Activated T-cell treated with anti-CD3 and anti-CD28 coated beads, Interleukin-2, amount 50 U/mL, for 1 hour (primary cell): ENCODE results near the gene TMEM121.

ENCODE experiments used
- DNase-seq: peaks from one replicate; pipeline ENCODE4 v3.0.0-alpha.2; 2020

Gene TMEM121

DNA sequence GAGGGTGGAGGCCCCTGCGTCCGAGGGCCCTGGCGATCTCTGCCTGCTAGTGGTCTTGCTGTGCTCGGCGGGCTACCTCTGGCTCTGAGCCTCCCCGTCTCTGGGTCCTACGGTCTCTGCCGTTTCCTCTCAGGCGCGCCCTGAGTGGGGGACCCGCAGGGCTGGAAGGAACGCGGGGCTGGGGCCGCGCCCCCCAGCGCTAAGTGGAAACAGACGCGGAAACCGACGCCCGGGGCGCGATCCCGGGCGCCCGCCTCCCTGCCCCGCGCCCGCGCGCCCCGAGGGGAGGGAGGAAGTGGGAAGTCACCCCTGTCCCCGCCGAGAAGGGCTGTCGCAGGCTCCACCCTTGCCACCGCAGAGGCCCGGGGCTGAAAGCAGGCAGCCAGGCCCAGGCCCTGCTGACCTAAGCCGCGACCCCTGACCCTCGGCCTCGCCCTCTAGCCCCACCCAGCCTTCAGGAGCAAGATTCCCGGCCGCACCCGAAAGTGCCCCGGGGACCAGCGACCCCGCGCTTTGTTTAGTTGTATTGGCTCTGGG, 38.9 kb upstream of the TMEM121 start:
- DNase-seq = peak; percentile 81

DNA sequence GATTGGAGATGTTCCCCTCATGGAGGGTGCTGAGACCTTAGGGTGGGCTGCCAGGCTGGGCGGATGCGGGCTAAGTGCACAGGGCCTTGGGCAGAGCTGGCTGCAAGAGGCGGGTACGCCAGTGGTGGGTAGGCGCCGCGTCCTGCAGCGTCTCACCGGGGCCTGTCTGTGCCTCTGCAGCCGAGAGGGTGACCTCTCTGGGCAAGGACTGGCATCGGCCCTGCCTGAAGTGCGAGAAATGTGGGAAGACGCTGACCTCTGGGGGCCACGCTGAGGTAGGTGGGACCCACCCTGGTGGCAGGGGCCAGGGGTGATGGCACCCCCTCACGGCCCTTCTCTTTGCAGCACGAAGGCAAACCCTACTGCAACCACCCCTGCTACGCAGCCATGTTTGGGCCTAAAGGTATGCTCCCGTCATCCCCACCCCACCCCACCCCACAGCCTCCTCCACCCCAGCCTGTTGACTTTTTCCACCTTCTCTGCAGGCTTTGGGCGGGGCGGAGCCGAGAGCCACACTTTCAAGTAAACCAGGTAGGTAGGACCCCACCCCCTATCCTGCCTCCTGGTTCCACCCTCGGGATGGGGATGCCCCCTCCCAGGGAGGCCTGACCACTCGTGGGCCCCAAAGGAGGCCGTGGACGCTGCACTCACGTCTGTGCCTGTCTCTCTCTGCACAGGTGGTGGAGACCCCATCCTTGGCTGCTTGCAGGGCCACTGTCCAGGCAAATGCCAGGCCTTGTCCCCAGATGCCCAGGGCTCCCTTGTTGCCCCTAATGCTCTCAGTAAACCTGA, 38.2 kb upstream of the TMEM121 start:
- peak; percentile 67 for DNase-seq

DNA sequence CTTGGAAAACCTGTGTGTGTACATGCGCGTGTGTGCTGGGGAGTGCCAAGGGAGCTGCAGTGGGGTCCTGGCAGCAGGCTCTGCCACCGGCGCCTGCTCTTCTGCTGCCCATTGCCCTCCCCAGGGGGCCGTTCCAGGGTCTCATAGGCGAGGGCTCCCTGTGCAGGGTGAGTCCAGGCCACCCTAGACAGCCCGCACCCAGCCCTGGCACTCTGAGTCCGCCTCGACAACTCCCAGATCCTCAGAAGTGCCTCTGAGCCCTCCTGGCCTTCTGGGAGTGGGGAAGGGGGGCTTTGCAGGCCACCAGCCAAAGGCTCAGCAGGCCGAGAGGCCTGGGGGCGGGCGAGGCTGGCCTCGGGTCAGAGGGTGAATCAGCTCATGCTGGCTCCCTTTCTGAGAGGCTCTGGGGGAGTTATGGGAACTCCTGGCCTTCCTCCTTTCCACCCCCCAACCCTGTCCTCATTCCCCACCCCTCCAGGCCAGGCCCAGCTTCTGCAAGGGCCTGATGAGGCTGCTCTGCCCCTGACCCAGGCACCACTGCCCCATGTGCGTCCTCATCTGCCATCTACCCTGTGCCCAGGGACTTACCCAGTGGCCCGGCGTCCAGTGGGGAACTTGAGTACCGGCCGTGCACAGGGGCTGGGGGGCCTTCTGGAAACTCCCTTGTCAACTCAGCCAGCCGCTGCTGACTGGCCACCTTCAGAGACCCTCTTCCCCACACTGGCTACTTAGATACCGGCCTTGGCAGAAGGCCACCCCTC, 37.4 kb upstream of the TMEM121 start:
- peak; percentile 47 for DNase-seq

DNA sequence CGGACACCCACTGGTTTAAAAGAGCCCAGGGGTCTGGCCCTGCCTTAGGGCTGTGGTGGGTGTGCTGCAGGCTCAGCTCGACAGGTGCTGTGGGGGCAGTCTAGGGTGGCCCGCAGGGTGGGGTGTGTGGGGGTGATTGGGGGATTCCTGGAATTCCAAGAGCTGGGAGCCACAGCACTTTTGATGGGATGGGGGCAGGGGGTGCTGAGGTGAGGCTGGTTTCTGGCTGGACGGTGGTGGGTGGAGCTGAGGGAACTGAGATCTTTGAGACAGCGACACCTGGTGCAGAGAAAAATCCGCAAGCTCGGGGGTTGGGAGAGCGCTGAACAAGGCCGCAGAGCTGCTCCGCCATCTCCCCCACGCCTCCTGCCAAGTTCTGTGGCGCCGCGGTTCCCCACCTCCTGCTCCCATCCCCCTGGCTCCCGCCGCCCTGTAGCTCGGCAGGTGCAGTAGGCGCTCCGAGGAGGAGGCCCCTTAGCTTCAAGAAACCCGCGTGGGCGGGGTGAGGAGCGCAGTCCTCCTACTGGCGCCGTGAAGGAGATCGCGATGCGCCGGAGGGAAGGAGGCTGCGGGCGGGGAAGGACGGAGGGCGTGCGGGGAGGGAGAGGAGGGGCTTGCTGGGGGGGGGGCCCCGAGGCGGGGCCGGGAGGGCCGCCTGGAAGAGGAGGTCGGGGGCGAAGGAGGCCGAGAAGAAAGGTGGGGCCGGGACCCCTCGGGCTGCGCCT, 36.7 kb upstream of the TMEM121 start:
- DNase-seq = peak; percentile 91

DNA sequence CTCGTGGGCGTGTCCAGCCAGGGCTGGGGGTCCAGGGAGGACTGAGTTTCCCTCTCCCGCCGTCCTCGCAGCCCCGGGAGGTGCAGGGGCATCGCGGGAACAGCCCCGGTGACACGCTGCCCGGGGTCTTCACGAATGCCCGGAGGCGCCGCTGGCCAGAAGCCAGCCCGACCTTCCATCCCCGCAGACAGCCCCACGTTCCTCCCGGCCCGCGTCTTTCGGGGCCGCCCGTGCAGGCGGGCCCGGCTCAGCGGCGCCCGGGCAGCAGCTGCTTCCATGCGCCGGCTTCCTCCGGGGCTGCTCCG, 36.2 kb upstream of the TMEM121 start:
- DNase-seq = no peak

DNA sequence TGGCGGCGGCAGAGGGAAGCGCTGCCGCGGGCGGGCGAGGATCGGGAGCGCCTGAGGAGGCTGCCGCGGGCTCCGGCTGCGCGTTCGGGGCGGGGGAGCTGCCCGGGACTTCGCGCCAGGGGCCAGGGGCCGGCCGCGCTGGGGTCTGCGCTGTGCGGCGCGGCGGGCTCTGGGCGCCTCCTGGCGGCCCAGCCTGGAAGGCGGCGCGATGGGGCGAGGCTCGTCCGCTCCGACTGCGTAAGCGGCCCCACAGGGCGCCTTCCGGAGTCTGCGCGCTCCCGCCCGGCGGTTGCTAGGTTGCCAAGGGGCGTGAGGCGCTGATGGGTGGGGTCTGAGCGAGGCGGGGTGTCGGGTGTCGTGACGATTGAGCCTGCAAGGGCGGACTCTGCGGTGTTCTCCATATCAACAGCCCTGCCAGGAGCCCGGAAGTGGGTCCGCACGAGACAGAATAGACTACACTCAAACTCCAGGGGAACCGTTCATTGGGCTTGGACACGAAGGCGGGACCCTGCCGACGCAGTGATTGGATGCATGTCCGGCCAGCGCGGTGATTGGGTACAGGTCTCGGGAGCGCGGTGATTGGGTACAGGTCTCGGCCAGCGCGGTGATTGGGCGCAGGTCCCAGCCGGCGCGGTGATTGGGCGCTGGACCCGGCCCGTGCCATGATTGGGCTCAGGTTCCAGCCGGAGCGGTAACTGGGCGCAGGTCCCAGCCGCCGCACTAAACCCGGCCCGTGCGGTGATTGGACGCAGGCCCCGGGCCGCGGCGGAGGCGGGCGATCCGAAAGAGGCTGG, 35.6 kb upstream of the TMEM121 start, which contains the start of gene TEDC1:
Gene TEDC1, plus strand, starts transcription at position 675 of the 794 bp plus-strand sequence. CDS start 130 bp downstream, outside the sequence.
- peak; percentile 98 for DNase-seq

DNA sequence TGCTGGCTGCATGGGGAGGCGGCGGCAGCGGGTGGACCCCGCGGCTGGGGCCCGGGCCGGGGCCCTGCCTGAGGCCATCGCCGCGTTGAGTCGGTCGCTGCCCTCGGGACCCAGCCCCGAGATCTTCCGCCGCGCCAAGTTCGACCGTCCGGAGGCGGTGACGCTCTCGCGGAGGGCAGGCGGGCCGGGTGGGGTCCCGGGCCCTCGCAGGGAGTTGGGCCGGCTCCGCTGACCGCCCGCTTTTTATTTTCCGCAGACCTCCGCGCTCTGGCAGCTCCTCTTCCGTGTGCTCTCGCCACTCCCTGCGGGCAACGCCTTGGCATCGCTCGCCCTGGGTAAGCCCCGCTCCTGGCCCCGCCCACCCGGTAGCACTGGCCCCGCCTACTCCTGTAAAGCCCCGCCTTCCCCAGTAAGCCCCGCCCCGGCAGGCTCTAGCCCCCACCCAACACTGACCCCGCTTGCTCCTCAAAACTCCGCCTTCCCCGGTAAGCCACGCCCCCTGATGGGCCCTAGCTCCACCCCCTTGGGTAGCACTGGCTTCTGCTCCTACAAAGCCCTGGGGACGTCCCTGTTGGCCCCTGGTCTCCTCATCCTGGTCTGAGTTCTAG, 34.9 kb upstream of the TMEM121 start:
- peak; percentile 90 for DNase-seq

DNA sequence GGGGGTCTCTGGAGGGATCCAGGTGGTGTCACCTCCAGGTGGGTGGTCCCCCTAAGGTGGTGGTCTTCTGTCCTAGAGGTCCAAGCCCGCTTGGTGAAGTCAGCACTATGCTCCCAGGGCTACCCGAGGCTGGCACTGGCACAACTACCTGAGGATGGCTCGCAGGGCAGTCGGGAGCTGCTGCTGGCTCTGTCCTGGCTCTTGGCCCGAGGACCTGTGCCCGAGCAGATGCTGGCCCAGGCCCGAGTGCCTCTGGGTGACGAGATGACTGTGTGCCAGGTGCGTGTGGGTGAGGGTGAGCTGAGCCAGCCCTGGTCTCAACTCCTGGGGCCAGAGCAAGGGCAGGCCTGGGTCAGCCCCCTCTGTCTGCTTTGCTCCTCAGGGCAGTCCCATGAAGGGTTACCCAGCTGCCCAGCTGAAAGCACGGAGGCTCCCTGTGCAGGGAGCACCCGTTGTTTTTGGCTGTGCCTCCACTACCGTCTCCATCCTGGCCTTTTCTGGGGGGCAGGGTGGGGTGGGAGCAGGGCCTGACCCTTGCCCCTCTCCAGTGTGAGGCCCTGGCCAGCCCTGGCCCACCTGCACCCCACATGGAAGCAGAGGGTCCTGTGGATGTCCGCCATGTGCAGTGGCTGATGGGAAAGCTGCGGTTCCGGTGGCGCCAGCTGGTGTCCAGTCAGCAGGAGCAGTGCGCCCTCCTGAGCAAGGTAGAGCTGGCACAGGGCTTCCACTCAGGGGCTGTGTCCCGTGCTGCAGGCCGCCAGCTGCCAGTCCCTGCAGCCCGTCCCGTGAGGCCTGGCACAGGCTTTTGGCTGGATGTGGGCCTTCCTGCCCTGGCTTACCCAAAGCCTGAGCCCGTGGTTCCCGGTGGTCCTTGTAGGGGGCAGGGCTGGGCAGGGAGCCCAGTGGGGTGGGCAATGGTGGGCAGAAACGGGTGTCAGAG, 34.1 kb upstream of the TMEM121 start:
- DNase-seq = no peak

DNA sequence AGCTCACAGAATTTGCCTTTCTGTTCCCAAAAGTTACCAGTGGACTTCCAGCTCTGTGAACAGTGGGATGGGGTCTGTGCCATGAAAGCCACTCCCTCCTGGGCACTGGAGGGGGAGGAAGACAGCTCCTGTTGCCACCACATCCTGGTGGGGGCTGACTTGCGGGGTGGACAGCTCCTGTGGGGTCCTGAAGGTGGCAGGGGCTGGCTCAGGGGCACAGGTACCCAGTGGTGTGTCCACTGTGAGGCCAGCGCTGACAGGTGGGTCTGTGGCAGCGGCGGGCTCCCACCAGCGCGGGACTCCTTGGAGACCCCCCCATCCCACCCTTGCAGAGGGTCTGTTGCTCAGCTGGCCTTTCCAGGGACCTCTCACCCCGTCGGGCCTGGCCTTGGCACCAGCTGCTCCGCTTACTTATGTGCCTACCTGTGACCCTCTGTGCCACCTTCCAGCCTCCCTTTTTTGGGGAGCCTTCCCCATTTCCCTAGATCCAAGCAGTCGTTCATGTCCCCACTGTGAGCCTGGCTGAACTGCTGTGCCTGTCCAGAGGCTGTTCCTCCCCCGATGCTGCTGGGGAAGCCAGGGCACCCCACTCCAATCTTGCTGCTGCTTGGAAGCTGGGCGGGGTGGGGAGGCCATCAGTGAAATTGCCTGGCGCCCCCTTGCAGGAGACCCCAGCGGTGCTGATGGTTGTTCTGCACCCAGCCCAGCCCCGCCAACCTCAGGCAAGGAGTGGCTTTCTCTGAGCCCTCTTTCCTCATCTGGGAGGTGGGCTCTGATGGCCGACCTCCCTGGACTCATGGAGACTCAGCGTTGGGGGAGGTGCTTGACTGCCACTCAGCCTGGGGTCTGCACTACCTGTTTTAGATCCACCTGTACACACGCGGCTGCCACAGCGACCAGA, 33.2 kb upstream of the TMEM121 start:
- DNase-seq = peak; percentile 24

DNA sequence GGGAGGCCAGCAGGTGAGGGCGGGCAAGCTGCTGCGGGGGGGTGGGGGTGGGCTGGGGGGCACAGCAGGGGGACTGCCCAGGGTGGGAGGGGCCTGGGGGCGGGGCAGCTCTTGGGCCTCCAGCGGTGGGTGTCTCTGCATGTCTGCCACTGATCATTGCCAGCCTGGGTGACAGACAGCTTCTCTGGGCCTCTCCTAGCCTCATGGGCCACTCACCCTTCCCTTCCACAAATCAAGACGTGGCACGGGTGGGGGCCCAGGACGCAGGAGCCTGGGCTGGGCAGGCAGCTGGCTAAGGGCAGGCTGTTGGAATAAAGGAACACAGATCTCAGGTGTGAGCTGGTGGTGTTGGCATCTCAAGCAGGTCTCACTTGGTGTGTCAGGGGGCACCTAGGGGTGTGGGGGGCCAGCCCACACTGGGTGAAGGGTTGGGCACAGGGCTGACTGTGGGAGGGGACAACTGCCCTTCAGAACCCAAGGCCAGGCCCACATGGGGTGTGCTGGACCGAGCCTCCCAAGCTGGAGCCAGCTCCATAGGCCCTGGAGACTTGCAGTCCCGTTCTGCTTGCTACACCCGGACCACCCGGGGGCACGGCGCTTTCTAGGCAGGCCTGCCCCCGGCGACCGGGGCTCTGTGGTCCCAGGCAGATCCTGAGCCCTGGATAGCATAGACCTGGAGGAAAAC, 32.3 kb upstream of the TMEM121 start:
- DNase-seq = peak; percentile 17

DNA sequence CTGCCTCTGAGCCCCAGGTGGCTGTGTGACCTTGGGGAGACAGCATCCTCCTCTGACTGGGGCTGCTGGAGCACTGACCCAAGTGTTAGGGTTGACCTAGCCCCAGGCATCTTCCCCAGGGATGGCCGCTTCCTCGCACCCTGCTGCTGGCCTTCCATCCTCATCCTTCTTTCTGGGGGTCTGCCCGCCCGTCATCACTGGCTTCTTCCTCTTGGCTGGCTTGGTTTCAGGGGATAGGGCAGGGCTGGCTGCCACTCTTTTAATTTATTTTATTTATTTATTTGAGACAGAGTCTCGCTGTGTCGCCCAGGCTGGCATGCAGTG, 31.8 kb upstream of the TMEM121 start:
- peak; percentile 8 for DNase-seq

DNA sequence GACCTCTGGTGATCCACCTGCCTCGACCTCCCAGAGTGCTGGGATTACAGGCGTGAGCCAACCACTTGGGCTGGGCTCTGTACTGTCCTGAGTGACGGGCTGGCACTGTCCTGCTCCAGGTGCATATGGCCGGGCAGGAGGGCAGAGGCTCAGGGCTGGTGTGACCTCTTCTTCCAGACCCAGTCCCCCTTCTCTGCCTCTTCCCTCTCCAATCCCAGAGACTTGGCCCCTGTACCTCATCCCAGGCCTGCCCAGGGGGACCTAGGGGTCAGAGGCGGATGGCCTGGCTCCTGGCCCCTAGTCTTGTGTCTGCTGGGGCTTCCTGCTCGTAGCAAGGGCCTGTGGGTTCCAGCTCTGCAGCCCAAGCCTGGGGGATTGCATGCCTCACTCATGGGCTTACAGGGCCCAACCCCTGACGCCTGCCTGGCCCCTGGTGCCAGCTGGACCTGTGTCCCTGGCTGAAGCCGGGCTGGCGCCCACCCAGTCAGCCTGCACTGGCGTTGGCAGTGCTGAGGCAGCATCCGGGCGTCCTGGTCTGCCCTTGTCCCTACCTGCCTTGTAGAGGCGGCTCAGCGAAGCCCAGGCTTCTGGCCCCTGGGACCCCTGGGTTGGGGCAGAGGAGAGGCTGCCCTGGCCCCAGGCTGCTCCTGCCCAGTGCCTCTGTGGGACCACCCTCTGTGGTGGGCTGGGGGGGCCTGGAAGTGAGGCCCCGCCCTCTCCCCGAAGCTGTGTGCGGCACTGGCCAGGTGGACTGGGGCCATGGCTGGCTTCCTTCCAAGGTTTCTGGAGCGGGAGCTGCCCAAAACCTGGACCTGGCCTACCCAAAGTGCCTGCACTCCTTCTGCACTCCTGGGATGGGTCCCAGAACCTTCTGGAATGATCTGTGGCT, 31.0 kb upstream of the TMEM121 start:
- peak; percentile 17 for DNase-seq

DNA sequence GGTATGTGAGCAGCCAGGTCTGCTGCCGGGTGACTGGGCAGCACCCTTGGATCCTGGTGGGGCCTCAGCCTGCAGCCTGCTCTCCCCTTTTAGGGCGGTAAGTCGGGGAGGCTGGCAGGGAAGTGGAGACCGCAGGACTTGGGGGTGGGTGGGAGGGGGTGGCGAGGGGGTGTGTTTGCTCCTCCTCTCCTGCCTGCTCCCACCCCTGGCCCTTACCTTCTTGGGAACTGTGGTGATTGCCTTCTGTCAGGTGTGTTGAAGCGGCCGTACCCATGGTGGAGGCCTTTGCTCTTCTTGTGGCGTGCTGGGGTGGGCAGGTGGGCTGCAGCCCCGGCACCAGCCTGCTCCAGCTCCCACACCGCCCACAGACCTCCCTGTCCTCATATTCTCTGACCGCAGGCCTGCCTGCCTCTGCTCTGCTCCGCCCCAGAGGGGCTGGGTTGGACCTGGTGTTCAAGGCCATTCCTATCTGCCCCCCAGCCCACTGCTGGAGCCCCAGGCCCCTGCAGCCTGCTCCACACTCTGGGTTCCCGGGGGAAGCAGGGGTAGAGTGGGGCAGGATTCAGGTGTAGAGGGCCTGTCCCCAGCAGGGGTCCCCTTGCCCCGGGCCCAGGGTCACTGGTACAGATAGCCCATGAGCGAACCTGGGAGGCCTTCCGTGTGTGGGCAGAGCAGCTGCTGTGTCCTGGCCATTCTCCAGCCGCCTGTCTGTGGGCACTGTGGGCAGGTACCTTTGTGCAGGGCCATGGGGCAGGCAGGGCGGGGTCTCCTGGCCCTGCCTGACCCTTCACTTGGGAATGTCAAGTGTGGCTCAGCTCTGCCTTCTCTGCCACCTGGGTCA, 30.2 kb upstream of the TMEM121 start:
- DNase-seq = peak; percentile 19

DNA sequence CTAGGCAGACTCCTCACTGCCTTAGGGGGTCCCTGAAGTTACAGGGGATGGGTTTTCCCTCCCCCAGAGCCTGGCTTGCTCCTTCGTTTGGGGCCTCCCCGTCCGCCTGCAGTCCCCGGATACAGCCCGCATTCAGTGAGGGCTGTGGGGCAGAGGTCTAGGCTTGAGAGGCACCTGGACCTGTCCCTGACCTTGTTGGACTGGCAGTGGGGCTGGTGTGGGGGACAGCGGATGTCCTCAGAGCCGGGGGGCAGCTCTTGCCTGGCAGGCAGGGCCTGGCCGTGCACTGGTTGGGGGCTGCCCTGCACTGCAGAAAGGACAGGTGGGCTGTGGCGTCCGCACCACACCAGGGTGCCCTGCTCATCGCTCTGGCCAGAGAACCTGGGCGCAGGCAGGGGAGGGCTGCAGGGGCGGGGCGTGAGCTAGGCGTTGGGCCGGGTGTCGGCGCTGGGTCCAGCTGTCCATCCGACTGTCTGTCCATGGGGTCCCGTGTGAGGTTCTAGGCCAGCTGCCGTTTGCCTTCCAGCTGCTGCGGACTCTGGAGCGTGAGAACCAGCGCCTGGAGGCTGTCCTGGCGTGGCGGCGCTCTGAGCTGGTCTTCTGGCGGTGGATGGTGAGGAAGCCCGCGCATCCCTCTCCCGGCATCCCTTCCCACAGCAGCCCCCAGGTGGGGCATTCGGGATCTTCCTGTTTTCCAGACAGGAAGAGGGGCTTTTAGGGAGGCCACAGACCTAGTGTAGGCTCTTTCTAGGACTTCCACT, 29.4 kb upstream of the TMEM121 start:
- peak; percentile 21 for DNase-seq

DNA sequence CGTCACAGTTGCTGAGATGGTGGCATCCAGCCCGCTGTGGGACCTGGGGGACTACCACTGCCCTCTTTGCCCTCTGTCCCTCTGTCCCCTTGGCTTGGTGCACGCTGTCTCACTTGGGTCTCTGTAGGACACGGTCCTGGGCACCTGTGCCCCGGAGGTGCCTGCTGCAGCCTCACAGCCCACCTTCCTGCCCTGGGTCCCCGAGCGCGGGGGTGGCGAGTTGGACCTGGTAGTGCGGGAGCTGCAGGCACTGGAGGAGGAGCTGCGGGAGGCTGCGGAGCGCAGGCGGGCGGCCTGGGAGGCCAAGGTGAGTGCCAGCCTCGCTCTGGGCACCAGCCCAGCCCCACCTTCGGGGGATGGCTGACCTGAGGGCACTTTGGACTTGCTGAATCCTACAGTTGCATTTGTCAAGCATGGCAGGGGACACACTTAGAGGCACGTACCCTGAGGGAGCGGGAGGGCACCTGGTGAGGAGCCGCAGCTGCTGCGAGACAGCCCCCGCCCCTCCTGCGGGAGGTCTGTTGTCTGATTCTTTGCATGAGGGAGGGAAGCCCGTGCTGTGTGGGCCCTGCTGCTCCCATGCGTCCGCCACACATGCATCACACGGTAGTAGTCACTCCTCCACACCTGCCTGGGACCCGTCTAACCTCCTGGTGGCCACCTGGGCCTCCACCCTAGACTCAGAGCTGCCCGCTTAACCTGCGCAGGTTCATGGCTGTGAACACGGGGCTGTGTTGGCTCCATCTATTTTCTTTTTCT, 28.5 kb upstream of the TMEM121 start:
- no peak for DNase-seq
